OCI-LY1 (cell line): Measurements from ENCODE around the gene ERBB4.

Experiments used
- CTCF ChIP-seq: fragments of 200-600 bp; sonication (generic), shearing (Covaris generic); IDR thresholded peaks from 2 replicates; pipeline ENCODE4 v1.5.1; 2017; ENCODE audit warnings: mild to moderate bottlenecking, antibody characterized with exemption, low read length, moderate library complexity, mixed read lengths
- EZH2 ChIP-seq: fragments of 200-600 bp; sonication (generic), shearing (Covaris generic); IDR thresholded peaks from 2 replicates; pipeline ENCODE4 v1.8.0; 2017; ENCODE audit warnings: borderline replicate concordance, mixed run types, mild to moderate bottlenecking, antibody characterized with exemption, low read length, moderate library complexity, mixed read lengths

GRCh38 chr2:211435331-211435730, 1103.3 kb downstream of the ERBB4 start:
- TF ChIP-seq CTCF: no peak
- no peak for TF ChIP-seq EZH2
